Measurements from ENCODE around the gene DDAH1.
"Not testable (repeated sequence)": the region's sequence is repeated elsewhere in the genome, so short reads cannot be mapped to it uniquely, and the experiment has no call there.

DDAH1 gene

GRCh38 chr1:85471558-85471957 lies 6.6 kb upstream of the DDAH1 start:
- no peak for DNase-seq

- DNase-seq, result not testable (repeated sequence)
These were observed 5.2 kb upstream of the DDAH1 start for GRCh38 chr1:85470130-85470529.

- DNase-seq, result no peak
These were observed 3.1 kb upstream of the DDAH1 start for GRCh38 chr1:85467929-85468540.

GRCh38 chr1:85467036-85467435 lies 2.1 kb upstream of the DDAH1 start:
- DNase-seq, result no peak

DNA sequence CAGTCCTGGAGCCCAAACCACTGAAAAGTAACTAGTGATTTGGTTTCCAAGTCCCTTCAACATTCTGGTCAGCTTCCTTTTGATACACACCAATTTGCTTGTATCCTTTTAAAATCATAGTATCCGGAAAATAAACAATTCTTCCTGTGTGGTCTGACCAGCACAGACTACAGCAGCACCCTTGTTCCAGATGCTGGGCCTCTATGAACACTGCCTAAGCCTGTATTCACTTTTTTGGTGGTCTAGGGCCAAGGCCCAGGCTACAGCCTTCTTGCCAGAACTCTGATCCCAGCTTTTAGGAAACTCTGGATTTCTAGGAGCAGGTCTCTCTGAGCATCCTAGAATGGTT lies 801 bp upstream of the DDAH1 start:
- peak in 13 of 56 donors; percentile 1 to 24 (median 5) for DNase-seq

GRCh38 chr1:85464497-85465098 lies 361 bp downstream of the DDAH1 start:
- peak in 43 of 56 donors; percentile 11 to 76 (median 50) for DNase-seq

DNA sequence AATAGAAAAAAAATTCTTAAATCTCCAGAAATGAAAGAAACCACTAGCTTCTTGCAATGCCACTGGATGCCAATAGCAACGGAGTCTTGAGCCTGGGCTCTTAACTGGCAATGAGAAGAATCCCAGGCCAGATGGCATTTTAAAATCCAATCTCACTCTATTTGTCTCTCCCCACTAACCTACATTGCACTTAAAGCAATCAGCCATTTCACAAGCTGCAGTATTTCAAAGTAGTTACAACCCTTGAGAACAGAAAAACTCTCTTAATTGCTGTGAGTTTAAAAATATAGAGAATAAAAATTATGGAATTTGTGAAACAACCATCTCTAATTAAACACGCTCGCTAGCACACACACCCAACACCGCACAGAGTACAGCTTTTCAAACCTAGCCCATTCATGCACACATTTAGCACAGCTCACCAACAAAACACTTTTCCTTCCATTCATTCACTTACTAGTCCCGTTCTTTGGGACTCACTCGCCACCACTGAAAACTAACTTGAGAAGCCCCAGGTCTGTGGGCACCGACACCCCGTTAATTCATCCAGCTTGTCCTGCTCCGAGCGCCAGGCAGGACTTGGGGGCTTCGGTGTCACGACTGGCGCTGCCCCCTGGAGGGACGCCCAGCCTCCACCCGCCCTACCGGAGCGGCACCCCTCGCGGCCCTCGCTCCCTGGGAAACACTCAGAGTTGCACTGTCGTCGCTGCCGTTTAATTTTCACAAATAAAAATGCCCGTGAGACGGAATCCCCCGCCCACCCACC lies 1.0 kb downstream of the DDAH1 start:
- DNase-seq, result peak in 11 of 56 donors; percentile 8 to 54 (median 39)

DNA sequence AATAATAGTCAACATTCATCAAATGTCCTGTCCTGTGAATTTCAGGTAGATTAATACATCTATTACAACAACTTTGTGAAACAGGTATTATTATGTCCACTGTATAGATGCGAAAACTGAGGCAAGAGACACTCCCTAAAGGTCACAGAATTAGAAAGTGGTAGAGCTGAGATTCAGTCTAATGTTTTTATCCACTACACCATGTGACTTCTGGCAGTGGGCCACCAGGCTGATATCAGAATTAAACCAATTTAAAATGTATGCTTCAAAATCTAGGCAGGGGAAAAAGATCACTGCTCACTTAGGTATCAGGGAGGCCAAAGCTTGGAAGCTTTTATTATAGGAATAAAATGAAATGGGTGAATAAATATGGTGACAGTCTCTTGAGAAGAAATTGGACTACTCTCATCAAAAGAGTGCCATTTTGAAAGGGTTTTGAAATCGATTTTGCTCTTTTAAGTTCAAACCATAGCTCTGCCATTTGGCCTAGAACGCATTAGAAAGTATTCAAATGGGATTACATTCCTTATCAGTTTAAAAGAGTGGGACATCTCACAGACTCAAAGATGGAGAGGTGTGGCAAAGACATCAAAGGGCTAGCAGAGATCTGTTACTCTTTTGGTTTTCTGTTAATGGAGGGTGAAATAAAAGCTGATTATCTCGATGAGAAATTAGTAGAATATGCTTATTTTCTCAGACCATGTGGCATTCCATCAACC lies 1.9 kb downstream of the DDAH1 start:
- DNase-seq, result no peak

- DNase-seq, result no peak
These were observed 3.6 kb downstream of the DDAH1 start for GRCh38 chr1:85461216-85461918.

DNA sequence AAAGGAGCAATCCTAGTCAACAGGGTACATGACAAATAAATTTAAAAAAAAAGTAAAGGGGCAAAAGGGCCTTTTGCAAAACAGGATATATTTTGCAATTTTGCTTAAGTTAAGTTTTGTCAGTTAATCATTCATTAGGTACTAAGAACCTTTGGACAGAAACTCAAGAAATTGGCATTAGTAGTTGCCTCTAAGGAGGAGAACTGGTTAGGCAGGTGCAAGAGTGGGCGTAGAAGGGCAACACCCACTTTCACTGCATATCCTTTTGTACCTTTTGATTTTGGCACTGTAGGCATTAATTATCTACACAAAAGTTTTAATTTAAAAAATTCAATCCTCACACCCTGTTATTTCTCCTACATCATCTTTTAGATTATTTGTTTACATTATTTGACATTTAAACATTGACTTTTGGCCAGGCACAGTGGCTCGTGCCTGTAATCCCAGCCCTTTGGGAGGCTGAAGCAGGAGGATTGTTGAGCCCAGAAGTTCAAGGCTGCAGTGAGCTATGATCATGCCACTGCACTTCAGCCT lies 4.3 kb downstream of the DDAH1 start:
- DNase-seq, result no peak

DNA sequence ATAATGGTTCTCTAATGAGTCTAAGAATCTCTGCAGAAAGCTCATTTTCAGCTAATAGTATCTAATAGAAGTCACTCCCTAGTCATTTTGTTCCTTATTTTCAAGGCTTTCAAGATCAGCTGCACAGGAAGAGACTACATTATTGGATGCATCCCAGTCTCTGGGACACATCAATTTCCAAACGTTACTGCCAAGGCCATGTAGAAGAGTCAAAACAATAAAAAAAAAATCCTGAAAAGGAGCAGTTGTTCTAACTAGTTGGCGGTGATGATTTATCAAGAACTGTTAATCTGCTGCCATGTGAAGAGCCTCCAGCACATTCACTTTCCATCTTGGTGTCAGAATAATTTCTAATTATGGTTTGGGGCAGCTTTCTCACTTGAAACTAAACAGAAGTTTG lies 5.7 kb downstream of the DDAH1 start:
- no peak for DNase-seq

GRCh38 chr1:85454214-85454613 lies 10.7 kb downstream of the DDAH1 start:
- DNase-seq, result no peak

DNA sequence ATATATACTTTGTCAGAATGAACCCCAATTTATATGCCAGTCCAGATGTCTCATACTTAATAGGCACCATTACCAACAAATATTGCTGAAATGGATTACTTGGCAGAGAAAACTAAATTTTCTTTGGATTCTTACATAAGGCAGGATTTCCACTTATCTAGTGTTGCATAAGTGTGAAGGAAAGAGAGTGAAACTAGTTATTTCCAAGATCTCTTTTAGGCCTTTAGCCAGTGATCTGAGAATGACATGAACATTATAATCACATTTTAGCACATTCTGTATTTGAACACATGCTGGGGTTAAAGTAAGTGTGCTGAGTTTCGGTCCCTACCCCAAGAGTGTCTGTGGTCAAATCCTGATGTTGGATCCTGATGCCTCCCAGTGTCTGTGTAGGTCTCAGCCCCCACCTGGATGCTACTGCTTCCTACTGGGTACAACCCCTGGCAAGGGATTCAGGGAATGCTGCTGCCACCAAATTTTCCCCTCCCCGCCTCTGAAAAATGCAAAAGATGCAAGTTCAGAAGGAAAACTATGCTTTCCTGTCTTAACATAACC lies 11.2 kb downstream of the DDAH1 start:
- no peak for DNase-seq

GRCh38 chr1:85452948-85453347 lies 12.0 kb downstream of the DDAH1 start:
- DNase-seq, result no peak

GRCh38 chr1:85451236-85451830 lies 13.6 kb downstream of the DDAH1 start:
- no peak for DNase-seq

DNA sequence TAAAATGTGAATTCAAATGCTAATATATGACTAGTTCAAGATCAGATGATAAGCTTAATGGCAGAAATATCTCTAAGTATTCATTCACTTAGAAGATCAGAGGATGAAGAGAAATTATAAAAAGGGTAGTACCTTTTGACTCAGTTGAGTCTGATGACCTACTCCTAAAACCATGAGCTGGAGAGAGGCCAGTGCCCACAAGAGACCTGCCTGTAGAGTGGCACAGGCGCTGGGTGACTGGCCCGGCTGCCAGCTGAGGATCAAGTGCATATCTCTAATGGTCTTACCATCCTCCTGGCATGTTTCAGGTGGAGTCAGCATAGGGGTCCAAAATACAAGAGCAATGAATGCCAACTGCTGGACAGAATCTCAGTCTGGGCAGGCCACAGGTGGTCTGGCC lies 14.1 kb downstream of the DDAH1 start:
- DNase-seq, result no peak

GRCh38 chr1:85449356-85449755 lies 15.6 kb downstream of the DDAH1 start:
- DNase-seq, result peak in 2 of 56 donors; percentile 9 to 34

- no peak for DNase-seq
These were observed 16.6 kb downstream of the DDAH1 start for GRCh38 chr1:85448358-85448757.

DNA sequence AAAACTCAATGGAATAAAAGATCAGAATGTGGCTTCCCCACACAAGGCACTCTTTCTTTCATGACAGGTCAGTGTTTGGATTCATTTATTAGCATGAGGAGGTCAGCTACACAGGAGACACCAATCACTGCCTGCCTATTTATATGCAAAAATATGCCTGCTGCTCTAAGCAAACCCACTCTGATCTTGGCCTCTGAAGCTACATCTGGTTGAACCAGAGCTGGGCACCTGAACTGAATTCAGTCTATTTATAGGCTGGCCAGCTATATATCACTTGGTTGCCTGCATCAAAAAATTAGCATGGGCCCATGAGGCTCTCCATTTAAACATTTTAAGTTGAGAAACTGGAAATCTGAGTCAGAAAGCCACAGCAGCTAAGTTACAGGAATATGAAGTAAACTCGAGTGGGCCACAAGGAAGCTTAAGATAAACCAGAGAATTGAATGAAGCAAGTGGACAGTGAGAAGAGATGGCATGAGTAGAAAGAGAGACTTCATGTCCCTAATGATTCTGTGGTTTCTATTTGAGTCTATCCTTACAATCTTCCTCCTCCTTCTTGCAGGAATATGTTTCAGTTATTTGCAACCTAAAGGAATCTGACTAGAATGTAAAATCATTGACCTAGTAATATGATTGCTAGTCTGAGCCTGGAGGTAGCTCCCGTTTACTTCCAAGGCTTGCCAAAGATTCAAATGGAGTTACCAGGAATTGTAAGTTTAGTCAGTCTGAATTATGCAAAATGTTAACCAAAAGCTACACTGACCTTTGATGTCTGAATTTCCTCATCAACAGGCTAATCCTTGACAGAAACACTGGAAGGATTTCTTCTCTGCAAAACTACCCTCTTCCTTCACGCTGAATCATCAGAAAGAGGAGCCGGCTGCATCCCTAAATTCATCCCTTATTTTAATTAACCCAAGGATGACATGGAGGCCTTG lies 17.7 kb downstream of the DDAH1 start:
- no peak for DNase-seq

All from nucleus accumbens (tissue), 56 donors.